Right cardiac atrium (tissue), 5 donors: ENCODE measurements around the gene ZNF85. TPM values are rescaled to one million over a fixed set of nuclear protein-coding genes. Genes with fewer than 3 reads are reported as not detected.
"Not testable (repeated sequence)": the region's sequence is repeated elsewhere in the genome, so short reads cannot be mapped to it uniquely, and the experiment has no call there.

ENCODE experiments used
- ATAC-seq, 2 donors: fragments of 200-7000 bp; cut with Tn5 transposase; one replicate each; pipeline versions ENCODE4 v1.8.0 to v1.9.1; 2020; ENCODE audit warnings: moderate library complexity in 2 of 2, mild to moderate bottlenecking in 1 of 2
- DNase-seq, 3 donors: peaks; one replicate each; pipeline ENCODE4 v3.0.0-alpha.2; 2020
- H3K27ac ChIP-seq: one replicate; pipeline ENCODE4 v1.5.1; 2013; ENCODE audit warnings: mild to moderate bottlenecking, low read length, control low read depth, moderate library complexity
- H3K27me3 ChIP-seq: one replicate; pipeline ENCODE4 v1.6.1; 2013; ENCODE audit not compliant: control insufficient read depth, insufficient read depth
- H3K4me1 ChIP-seq: one replicate; pipeline ENCODE4 v1.6.1; 2013; ENCODE audit warnings: low read length; ENCODE audit not compliant: control insufficient read depth, insufficient read depth
- H3K4me3 ChIP-seq: one replicate; pipeline ENCODE4 v1.5.1; 2013; ENCODE audit warnings: low read length, control low read depth
- H3K9me3 ChIP-seq: one replicate; pipeline ENCODE4 v1.6.1; 2013; ENCODE audit warnings: low read length; ENCODE audit not compliant: control insufficient read depth
- whole genome bisulfite sequencing: extraction: QIAGEN DNeasy Blood & Tissue Kit; methylation state at CpG from one replicate; pipeline ENCODE4 v1.1.7; 2013; 5-methylcytosine and 5-hydroxymethylcytosine counted together
- intact Hi-C, 4 donors: fragments of 100-400 bp; cut with DNase I; formaldehyde crosslinking; loops; one replicate each; pipeline versions ENCODE4 v1.11.0 to v1.14.0; 2022 to 2023
- long read RNA-seq, 4 donors: library from polyadenylated mRNA; unstranded; transcript quantifications; one replicate each; pipeline ENCODE4 v2.0.0, GENCODE V29; 2020 to 2021
- polyA plus RNA-seq: library from polyadenylated mRNA; stranded (reverse); fragments of 200-250 nt; gene quantifications from one replicate; pipeline ENCODE4 v1.2.3, GENCODE V29; 2013
- total RNA-seq, 4 donors: library from RNA; stranded (reverse); fragmentation: NEBNext Ultra II Directional; extraction: Animal tissue kit (Norgen Biotek cat#: 25700); gene quantifications; one replicate each; pipeline ENCODE4 v1.2.1, GENCODE V29; 2021
- donor health status: healthy with polysubstance abuse.
- donor health status: DM: no; HTN: yes; CAD: no.
- donor health status: DM: no; HTN: no; CAD: no.
- donor health status: DM: no; HTN: yes; CAD: no; lungs with severe emphysema.
- donor health status: DM: yes; HTN: yes; CAD: no.

Gene ZNF85
- total RNA-seq (1 to 10 TPM; 1.3 to 4.4 (median 3.0) TPM), polyA plus RNA-seq (2.4 TPM)
- long read RNA-seq, donor 1, transcript ZNF85-201 (4 exons, 1,531 nt) = major isoform, 5 of 12 reads
- long read RNA-seq, donor 1, transcript ZNF85-202 (4 exons, 2,296 nt) = major isoform, 5 of 12 reads
- long read RNA-seq, donor 1, partial matches to known transcripts = 0 of 12 reads
- long read RNA-seq, donor 1, other reads (novel, unspliced or antisense) = 1 of 12 reads
- long read RNA-seq, donor 2, partial matches to known transcripts = 0 of 2 reads
- long read RNA-seq, donor 2, other reads (novel, unspliced or antisense) = 1 of 2 reads
- long read RNA-seq, donor 3, partial matches to known transcripts = 0 of 7 reads
- long read RNA-seq, donor 3, other reads (novel, unspliced or antisense) = 4 of 7 reads
- long read RNA-seq, donor 4, partial matches to known transcripts = 0 of 3 reads
- long read RNA-seq, donor 4, other reads (novel, unspliced or antisense) = 1 of 3 reads

DNA sequence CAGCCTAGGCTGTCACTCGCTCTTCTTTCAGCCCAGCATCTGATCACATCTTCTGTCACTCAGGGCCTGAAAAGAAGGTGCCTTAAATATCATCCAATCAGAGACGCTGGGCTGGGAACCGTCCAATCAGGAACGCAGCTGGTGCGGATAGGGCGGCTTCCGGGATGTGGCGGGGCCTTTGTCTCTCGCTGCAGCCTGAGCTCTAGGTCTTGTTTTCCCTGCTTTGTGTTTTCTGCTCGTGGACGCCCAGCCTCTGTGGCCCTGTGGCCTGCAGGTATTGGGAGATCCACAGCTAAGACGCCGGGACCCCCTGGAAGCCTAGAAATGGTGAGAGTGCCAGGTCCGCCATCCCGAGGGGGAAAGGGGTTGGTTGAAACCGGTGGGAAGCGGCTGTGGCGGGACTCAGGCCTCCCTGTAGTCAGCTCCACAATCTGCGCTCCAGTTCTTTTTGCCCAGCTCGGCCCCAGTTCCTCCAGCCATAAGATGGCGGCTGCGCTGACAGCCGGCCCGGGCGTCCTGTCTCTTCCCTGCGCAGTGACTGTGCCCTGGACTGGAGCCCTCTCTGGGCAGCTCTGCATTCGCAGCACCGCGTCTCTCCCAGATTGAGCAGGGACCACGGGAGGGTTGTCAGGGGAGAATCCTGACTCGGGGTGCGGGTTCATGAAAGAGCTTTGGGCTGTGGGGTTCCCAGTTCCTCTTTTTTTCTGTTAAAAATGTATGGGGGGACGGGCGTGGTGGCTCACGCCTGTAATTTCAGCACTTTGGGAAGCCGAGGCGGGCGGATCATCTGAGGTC lies at the start of gene ZNF85:
Gene ZNF85, plus strand, starts transcription at position 175 of the 795 bp plus-strand sequence. Its CDS starts 150 bp downstream, at position 325.
- peak; percentile 100 for ATAC-seq
- H3K4me3 ChIP-seq = peak within 1 kb of the TSS; percentile 87
- peak; percentile 92 to 96 (median 94) for DNase-seq
- H3K4me1 ChIP-seq = peaks cover 1% of the 10 kb centered on the region
- peak within 1 kb of the TSS; percentile 92 for H3K27ac ChIP-seq
- H3K9me3 ChIP-seq = no peaks in the 10 kb centered on the region
- intact Hi-C loops = no loop called here
- H3K27me3 ChIP-seq = no peaks in the 10 kb centered on the region
- under 1% methylated on average over 38 of the region's 38 CpGs for WGBS

DNA sequence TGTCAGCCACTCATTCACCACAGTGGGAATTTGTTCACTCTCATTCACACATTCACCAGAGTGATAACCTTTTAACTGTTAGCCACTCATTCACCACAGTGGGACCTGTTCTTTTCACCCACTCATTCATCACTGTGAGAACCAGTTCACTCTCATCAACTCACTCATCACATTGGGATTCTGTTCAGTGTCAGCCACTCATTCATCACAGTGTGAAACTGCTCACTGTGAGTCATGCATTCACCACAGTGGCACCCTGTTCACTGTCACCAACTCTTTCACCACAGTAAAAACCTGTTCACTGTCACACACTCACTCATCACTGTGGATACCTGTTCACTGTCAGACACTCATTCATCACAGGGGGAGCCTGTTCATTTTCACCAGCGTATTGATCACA lies 43.5 kb upstream of the ZNF85 start:
- H3K27ac ChIP-seq = no peak overlapping the region
- intact Hi-C loops = no loop called here
- ATAC-seq (no peak), DNase-seq (no peak)
- H3K27me3 ChIP-seq = no peaks in the 10 kb centered on the region
- no peaks in the 10 kb centered on the region for H3K4me1 ChIP-seq
- peaks cover 6% of the 10 kb centered on the region for H3K9me3 ChIP-seq
- no peak overlapping the region for H3K4me3 ChIP-seq
- 82% methylated on average over 1 of the region's 1 CpG for WGBS

DNA sequence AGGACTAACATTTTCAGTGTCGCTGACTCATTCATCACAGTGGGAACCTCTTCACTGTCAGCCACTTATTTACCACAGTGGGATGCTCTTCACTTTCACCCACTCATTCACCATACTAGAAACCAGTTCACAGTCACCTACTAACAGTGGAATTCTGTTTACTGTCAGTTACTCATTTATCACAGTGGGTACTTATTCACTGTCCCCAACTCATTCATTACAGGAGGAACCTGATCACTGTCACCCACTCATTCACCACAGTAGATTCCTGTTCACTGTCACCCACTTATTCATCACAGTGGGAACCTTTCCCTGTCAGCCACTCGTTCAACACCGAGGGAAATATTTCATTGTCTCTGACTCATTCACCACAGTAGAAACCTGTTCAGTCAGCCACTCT lies 10.1 kb upstream of the ZNF85 start:
- 78% methylated on average over 3 of the region's 3 CpGs for WGBS
- ATAC-seq = no peak
- H3K9me3 ChIP-seq = no peaks in the 10 kb centered on the region
- H3K4me3 ChIP-seq = no peak overlapping the region
- no peaks in the 10 kb centered on the region for H3K4me1 ChIP-seq
- DNase-seq = no peak
- no peak overlapping the region for H3K27ac ChIP-seq
- intact Hi-C loops = no loop called here
- no peaks in the 10 kb centered on the region for H3K27me3 ChIP-seq

DNA sequence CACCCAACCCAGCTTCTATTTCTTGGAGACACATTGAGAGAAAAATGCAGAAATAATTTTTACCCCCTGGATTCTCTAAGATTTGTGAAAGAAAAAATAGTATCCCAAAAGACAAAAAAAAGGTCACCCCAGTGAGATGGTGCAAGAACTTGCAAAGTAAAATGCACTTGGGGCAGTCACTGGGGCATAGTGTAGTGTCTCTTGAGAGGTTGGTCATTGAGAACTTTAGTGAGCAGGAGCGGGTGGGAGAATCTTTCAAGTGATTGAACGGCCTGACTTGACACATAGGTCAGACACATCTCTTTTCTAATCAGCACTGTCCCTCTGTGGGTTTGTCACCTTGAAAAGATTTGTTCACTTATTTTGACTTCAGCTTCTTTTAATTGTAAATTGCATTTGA lies 2.4 kb downstream of the ZNF85 start:
- Histone ChIP-seq H3K27me3 (no peaks in the 10 kb centered on the region), H3K4me1 (peaks cover 1% of the 10 kb centered on the region), H3K27ac (no peak overlapping the region), H3K4me3 (no peak overlapping the region), H3K9me3 (no peaks in the 10 kb centered on the region)
- WGBS = 85% methylated on average over 2 of the region's 2 CpGs
- intact Hi-C loops = no loop called here
- DNase-seq = no peak
- no peak for ATAC-seq

DNA sequence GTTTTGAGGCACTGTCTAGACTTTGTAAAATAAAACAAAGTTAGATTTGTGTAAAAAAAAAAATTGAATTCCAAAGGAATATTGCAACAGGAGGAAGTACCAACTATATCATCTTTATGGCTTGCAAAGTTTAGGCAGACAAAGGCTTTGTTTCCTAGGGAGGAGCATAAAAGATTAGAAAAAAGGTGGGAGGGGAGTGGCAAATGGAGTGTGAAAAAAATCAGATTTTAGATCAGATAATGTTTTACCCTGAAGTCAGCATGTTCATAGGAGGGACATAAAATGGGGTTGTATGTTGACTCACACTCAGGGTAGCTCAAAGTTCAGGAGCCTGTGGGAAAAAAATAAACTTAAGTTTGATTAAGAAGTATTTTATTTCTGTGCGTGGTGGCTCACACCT lies 3.7 kb downstream of the ZNF85 start:
- H3K4me3 ChIP-seq = no peak overlapping the region
- no peak overlapping the region for H3K27ac ChIP-seq
- ATAC-seq (no peak), DNase-seq (no peak)
- no peaks in the 10 kb centered on the region for H3K9me3 ChIP-seq
- WGBS = 98% methylated on average over 1 of the region's 1 CpG
- H3K4me1 ChIP-seq = peaks cover 1% of the 10 kb centered on the region
- no peaks in the 10 kb centered on the region for H3K27me3 ChIP-seq
- intact Hi-C loops = no loop called here

DNA sequence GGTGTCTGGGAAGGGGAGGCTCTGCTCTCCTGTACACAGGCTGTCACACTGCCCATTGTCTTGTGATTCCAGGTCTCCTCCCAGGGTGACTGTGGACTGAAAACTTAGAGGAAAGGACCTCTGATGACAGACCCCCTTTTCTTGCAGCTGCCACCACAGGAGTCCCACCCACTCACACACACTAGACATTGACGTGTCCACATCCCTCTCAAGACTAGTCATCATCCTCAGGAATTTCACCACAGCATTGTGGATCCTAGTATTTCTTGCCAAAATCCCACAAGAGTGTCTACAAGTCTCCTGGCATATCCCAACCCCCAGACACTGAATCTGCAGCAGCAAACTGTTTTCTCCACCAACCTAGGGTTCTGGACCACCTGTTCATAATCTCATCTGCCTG lies 5.3 kb downstream of the ZNF85 start:
- ATAC-seq = no peak
- no peak overlapping the region for H3K4me3 ChIP-seq
- intact Hi-C loops = no loop called here
- no peak overlapping the region for H3K27ac ChIP-seq
- no peaks in the 10 kb centered on the region for H3K27me3 ChIP-seq
- no peaks in the 10 kb centered on the region for H3K9me3 ChIP-seq
- no peaks in the 10 kb centered on the region for H3K4me1 ChIP-seq
- 79% methylated on average over 1 of the region's 1 CpG for WGBS
- no peak for DNase-seq

DNA sequence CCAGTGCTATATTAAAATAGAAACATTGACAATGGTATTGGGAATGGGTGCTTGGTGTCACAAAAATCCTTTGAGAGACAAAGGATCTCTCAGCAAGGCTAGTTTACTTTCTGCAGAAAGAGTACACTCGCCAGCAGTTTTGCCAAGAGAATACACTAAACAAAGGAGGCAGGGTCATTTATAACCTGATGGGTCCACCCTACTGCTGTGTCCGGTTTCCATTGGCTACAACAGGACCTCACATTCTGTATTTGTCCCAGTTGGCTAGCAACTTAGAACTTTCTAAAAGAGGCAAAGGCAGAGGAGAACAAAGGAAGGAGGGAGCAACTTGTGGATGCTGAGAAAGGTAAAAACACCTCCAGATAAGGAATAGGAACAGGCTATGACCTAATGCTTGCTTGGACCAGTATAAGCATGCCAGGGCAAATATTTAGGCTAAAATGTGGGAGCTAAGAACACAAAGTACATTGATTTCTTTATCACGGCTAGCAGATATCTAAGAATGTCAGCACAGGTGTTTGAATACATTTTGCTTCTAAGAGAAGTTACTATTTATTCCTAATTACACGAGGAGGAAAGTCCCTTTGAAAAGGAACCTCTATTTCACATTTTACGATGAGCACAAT lies 13.4 kb downstream of the ZNF85 start:
- H3K9me3 ChIP-seq, H3K4me1 ChIP-seq, H3K27ac ChIP-seq, DNase-seq, ATAC-seq, intact Hi-C loops, H3K27me3 ChIP-seq, H3K4me3 ChIP-seq: not testable (repeated sequence)
- WGBS = 95% methylated on average over 5 of the region's 5 CpGs

DNA sequence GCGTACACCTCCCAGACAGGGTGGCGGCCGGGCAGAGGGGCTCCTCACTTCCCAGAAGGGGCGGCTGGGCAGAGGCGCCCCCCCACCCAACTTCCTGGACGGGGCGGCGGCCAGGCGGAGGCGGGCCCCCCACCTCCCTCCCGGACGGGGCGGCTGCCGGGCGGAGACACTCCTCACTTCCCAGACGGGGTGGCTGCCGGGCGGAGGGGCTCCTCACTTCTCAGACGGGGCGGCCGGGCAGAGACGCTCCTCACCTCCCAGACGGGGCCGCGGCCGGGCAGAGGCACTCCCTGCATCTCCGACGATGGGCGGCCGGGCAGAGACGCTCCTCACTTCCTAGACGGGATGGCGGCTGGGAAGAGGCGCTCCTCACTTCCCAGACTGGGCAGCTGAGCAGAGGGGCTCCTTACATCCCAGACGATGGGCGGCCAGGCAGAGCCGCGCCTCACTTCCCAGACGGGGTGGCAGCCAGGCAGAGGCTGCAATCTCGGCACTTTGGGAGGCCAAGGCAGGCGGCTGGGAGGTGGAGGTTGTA lies 29.6 kb downstream of the ZNF85 start:
- DNase-seq = peak in 1 of 3 donors; percentile 34
- H3K27ac ChIP-seq, H3K4me3 ChIP-seq, ATAC-seq, H3K9me3 ChIP-seq, H3K4me1 ChIP-seq, H3K27me3 ChIP-seq, intact Hi-C loops: not testable (repeated sequence)
- 84% methylated on average over 41 of the region's 41 CpGs for WGBS

DNA sequence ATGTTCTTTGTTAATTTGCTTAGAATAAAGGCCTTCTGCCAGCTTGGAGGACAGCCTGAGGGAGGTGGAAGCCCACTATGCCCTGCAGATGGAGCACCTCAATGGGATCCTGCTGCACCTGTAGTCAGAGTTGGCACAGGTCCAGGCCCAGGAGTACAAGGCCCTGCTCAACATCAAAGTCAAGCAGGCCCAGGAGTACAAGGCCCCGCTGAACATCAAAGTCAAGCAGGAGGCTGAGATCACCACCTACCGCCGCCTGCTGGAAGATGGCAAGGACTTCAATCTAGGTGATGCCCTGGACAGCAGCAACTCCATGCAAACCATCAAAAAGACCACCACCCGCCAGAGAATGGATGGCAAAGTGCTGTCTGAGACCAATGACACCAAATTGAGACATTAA lies 41.7 kb downstream of the ZNF85 start:
- 36% methylated on average over 4 of the region's 4 CpGs for WGBS
- H3K27me3 ChIP-seq = no peaks in the 10 kb centered on the region
- H3K9me3 ChIP-seq = no peaks in the 10 kb centered on the region
- H3K27ac ChIP-seq = no peak overlapping the region
- H3K4me1 ChIP-seq = no peaks in the 10 kb centered on the region
- intact Hi-C loops = no loop called here
- no peak overlapping the region for H3K4me3 ChIP-seq
- ATAC-seq (no peak), DNase-seq (no peak)

DNA sequence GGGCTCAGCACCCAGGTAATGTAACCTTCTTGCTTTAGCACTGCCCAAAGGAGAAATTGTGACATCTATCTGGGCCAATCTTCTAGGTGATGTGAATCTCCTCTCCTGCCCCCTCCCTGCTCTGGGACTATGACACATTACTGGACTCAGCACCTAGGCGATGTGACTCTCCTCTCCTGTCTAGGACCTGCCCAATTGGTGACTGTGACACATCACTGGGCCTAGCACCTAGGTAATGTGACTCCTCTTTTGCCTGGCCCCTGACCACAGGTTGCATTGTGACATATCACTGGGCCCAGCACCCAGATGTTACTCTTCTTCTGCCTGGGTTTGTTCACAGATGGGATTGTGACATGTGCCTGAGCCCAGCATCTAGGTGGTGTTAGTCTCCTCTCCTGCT lies 45.0 kb downstream of the ZNF85 start:
- Histone ChIP-seq H3K4me3 (no peak overlapping the region), H3K27me3 (no peaks in the 10 kb centered on the region), H3K27ac (no peak overlapping the region), H3K4me1 (no peaks in the 10 kb centered on the region), H3K9me3 (no peaks in the 10 kb centered on the region)
- ATAC-seq = no peak
- WGBS = 79% methylated on average over 1 of the region's 1 CpG
- no peak for DNase-seq
- intact Hi-C loops = no loop called here

DNA sequence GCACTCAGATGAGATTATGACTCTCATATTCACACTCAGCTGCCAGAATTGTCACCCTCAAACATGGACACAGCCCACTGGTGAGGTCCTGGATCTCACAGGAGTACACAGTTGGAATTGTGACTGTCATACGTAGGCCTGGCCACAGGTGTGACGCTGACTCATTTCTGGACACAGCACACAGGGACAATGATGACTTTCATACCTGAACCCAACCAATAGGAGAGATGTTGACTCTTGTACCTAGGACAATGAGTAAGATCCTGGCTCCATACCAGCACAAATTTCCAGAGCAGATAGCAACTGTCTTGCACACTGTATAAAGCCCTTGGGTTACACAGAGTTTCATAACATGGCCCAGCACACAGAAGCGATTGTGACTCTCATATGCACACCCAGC lies 46.4 kb downstream of the ZNF85 start:
- H3K9me3 ChIP-seq = no peaks in the 10 kb centered on the region
- H3K27me3 ChIP-seq = no peaks in the 10 kb centered on the region
- H3K27ac ChIP-seq = no peak overlapping the region
- intact Hi-C loops = no loop called here
- no peak overlapping the region for H3K4me3 ChIP-seq
- no peaks in the 10 kb centered on the region for H3K4me1 ChIP-seq
- no peak for DNase-seq
- 88% methylated on average over 3 of the region's 3 CpGs for WGBS
- no peak for ATAC-seq
